Lower lobe of right lung (tissue), 2 donors: ENCODE data around the gene ZP2. TPM values are rescaled to one million over a fixed set of nuclear protein-coding genes. Genes with fewer than 3 reads are reported as not detected.

Source experiments
- ATAC-seq, 2 donors: fragments of 200-7000 bp; cut with Tn5 transposase; one replicate each; pipeline ENCODE4 v1.9.1; 2020 to 2022; ENCODE audit warnings: mild to moderate bottlenecking in 2 of 2, moderate library complexity in 2 of 2
- DNase-seq: peaks from one replicate; pipeline ENCODE4 v3.0.0-alpha.2; 2020
- H3K27ac ChIP-seq: fragments of 200-600 bp; one replicate; pipeline ENCODE4 v1.8.0; 2022
- H3K27me3 ChIP-seq: fragments of 200-600 bp; one replicate; pipeline ENCODE4 v1.8.0; 2022; ENCODE audit warnings: low read depth
- H3K36me3 ChIP-seq: fragments of 200-600 bp; one replicate; pipeline ENCODE4 v1.8.0; 2022; ENCODE audit warnings: mild to moderate bottlenecking
- H3K4me1 ChIP-seq: fragments of 200-600 bp; one replicate; pipeline ENCODE4 v1.8.0; 2022
- H3K4me3 ChIP-seq: fragments of 200-600 bp; one replicate; pipeline ENCODE4 v1.8.0; 2022; ENCODE audit warnings: mild to moderate bottlenecking
- H3K9me3 ChIP-seq: fragments of 200-600 bp; one replicate; pipeline ENCODE4 v1.8.0; 2022
- CTCF ChIP-seq: fragments of 200-600 bp; IDR thresholded peaks from one replicate; pipeline ENCODE4 v1.8.0; 2022; ENCODE audit warnings: antibody characterized with exemption, mild to moderate bottlenecking
- intact Hi-C: fragments of 100-400 bp; cut with DNase I; formaldehyde crosslinking; loops from one replicate; pipeline ENCODE4 v1.11.0; 2022
- total RNA-seq: library from RNA; stranded (reverse); fragmentation: NEBNext Ultra II Directional; extraction: Animal tissue kit (Norgen Biotek cat#: 25700); gene quantifications from one replicate; pipeline ENCODE4 v1.2.1, GENCODE V29; 2021
- donor health status: DM: no; HTN: yes; CAD: no; lungs with severe emphysema.

The ZP2 gene
- total RNA-seq, 1 donor from 2014 or later, result not detected

- no peak for ATAC-seq
Observed at GRCh38 chr16:21233521-21234150, 22.3 kb upstream of the ZP2 start, which contains the start of gene ANKS4B. Gene ANKS4B (plus strand): TSS chr16:21233699. CDS start chr16:21233738, 39 bp downstream.

GRCh38 chr16:21233045-21233520 is 21.7 kb upstream of the ZP2 start:
- H3K4me3 ChIP-seq, result no peak overlapping the region
- no peak overlapping the region for H3K27ac ChIP-seq
- intact Hi-C loops, result no loop called here

More at GRCh38 chr16:21233521-21234150, 22.3 kb upstream of the ZP2 start, which contains the start of gene ANKS4B:
- Histone ChIP-seq H3K36me3 (no peaks in the 10 kb centered on the region), H3K9me3 (no peaks in the 10 kb centered on the region), H3K27ac (no peak within 1 kb of the TSS), H3K4me3 (no peak within 1 kb of the TSS), H3K4me1 (no peaks in the 10 kb centered on the region), H3K27me3 (no peaks in the 10 kb centered on the region)
- intact Hi-C loops, result no loop called here
- no peak for TF ChIP-seq CTCF
- no peak for DNase-seq

GRCh38 chr16:21228361-21228872 is 17.0 kb upstream of the ZP2 start:
- Histone ChIP-seq H3K4me1 (no peaks in the 10 kb centered on the region), H3K4me3 (no peak overlapping the region), H3K27me3 (peaks cover 4% of the 10 kb centered on the region), H3K36me3 (no peaks in the 10 kb centered on the region), H3K27ac (no peak overlapping the region), H3K9me3 (no peaks in the 10 kb centered on the region)
- no peak for ATAC-seq
- TF ChIP-seq CTCF, result no peak
- intact Hi-C loops, result no loop called here
- DNase-seq, result no peak

More at GRCh38 chr16:21233045-21233520, 21.7 kb upstream of the ZP2 start:
- Histone ChIP-seq H3K9me3 (no peaks in the 10 kb centered on the region), H3K27me3 (no peaks in the 10 kb centered on the region), H3K36me3 (no peaks in the 10 kb centered on the region), H3K4me1 (no peaks in the 10 kb centered on the region)
- DNase-seq (no peak), ATAC-seq (no peak)
- no peak for TF ChIP-seq CTCF

GRCh38 chr16:21227866-21228265 is 16.5 kb upstream of the ZP2 start:
- no peak for TF ChIP-seq CTCF
- H3K27ac ChIP-seq, result no peak overlapping the region
- H3K4me3 ChIP-seq, result no peak overlapping the region
- no peaks in the 10 kb centered on the region for H3K9me3 ChIP-seq
- intact Hi-C loops, result no loop called here
- H3K4me1 ChIP-seq, result no peaks in the 10 kb centered on the region
- DNase-seq (no peak), ATAC-seq (no peak)
- no peaks in the 10 kb centered on the region for H3K36me3 ChIP-seq
- peaks cover 4% of the 10 kb centered on the region for H3K27me3 ChIP-seq

- no peaks in the 10 kb centered on the region for H3K36me3 ChIP-seq
- no peak for ATAC-seq
- H3K4me3 ChIP-seq, result no peak overlapping the region
- no peaks in the 10 kb centered on the region for H3K4me1 ChIP-seq
- TF ChIP-seq CTCF, result no peak
- H3K9me3 ChIP-seq, result no peaks in the 10 kb centered on the region
- no peak overlapping the region for H3K27ac ChIP-seq
- intact Hi-C loops, result no loop called here
- no peak for DNase-seq
- peaks cover 4% of the 10 kb centered on the region for H3K27me3 ChIP-seq
Observed at GRCh38 chr16:21226749-21227148, 15.4 kb upstream of the ZP2 start.
